Karpas-422 (cell line): ENCODE measurements around the gene SLC25A27. TPM values are rescaled to one million over a fixed set of nuclear protein-coding genes. Genes with fewer than 3 reads are reported as not detected.

Experiments used
- DNase-seq: peaks from one replicate; pipeline ENCODE4 v3.0.0-alpha.2; 2015
- H2AFZ ChIP-seq: fragments of 200-600 bp; sonication (generic); 2 replicates; pipeline ENCODE4 v1.6.1; 2014; ENCODE audit warnings: antibody characterized with exemption, low read length, mixed read lengths
- H3K27ac ChIP-seq: fragments of 200-600 bp; sonication (generic); 2 replicates; pipeline ENCODE4 v1.5.1; 2014; ENCODE audit warnings: mild to moderate bottlenecking, low read length, moderate library complexity
- H3K27me3 ChIP-seq: fragments of 200-600 bp; sonication (generic); 2 replicates; pipeline ENCODE4 v1.6.1; 2014; ENCODE audit warnings: low read length, mixed read lengths
- H3K36me3 ChIP-seq: fragments of 200-600 bp; sonication (generic); 2 replicates; pipeline ENCODE4 v1.6.1; 2014; ENCODE audit warnings: low read length, mixed read lengths; ENCODE audit not compliant: insufficient read depth
- H3K4me1 ChIP-seq: fragments of 200-600 bp; sonication (generic); 2 replicates; pipeline ENCODE4 v1.6.1; 2014; ENCODE audit warnings: mild to moderate bottlenecking, low read length, mixed read lengths
- H3K4me2 ChIP-seq: fragments of 200-600 bp; sonication (generic); 2 replicates; pipeline ENCODE4 v1.6.1; 2014; ENCODE audit warnings: low read length, low read depth, mild to moderate bottlenecking; ENCODE audit not compliant: poor library complexity, severe bottlenecking
- H3K4me3 ChIP-seq: fragments of 200-600 bp; sonication (generic); 2 replicates; pipeline ENCODE4 v1.5.1; 2014; ENCODE audit warnings: mild to moderate bottlenecking, antibody characterized with exemption, low read length, mixed read lengths
- H3K79me2 ChIP-seq: fragments of 200-600 bp; sonication (generic); 2 replicates; pipeline ENCODE4 v1.6.1; 2014; ENCODE audit warnings: mild to moderate bottlenecking, low read length, mixed read lengths
- H3K9ac ChIP-seq: fragments of 200-600 bp; sonication (generic); 2 replicates; pipeline ENCODE4 v1.6.0; 2014; ENCODE audit warnings: low read length
- H3K9me2 ChIP-seq: fragments of 200-600 bp; sonication (generic), shearing (Covaris generic); replicated peaks from 2 replicates; pipeline ENCODE4 v1.6.0; 2014; ENCODE audit warnings: mild to moderate bottlenecking, low read length, moderate library complexity; ENCODE audit not compliant: insufficient read depth
- H3K9me3 ChIP-seq: fragments of 300-700, 200-600 bp; sonication (generic); 2 replicates; pipeline ENCODE4 v1.6.1; 2014; ENCODE audit warnings: low read length, mixed read lengths
- H4K20me1 ChIP-seq: fragments of 200-600 bp; sonication (generic); 2 replicates; pipeline ENCODE4 v1.6.1; 2014; ENCODE audit warnings: mild to moderate bottlenecking, antibody characterized with exemption, low read length, low read depth; ENCODE audit not compliant: insufficient read depth
- total RNA-seq: library from RNA; depleted of rRNA; stranded (reverse); fragments of >200 nt; shearing (Covaris generic); gene quantifications from 2 replicates; pipeline ENCODE4 v1.2.3, GENCODE V29; 2014; ENCODE audit warnings: low replicate concordance

The SLC25A27 gene
- total RNA-seq, 1 experiment from 2014 or later, result 167 TPM

- Histone ChIP-seq H3K4me3 (0 out of 2 replicates have a peak overlapping the region, but pooled peaks have one; percentile 32), H3K4me2 (peak overlapping the region; percentile 77), H3K27me3 (no peaks in the 10 kb centered on the region), H3K9me3 (no peaks in the 10 kb centered on the region), H3K36me3 (peaks cover 9% of the 10 kb centered on the region; the same call in 1 of the 2 replicates), H3K9ac (peak overlapping the region; percentile 48), H3K9me2 (no peaks in the 10 kb centered on the region), H2AFZ (peak overlapping the region; percentile 15), H3K27ac (peak overlapping the region; percentile 95), H3K79me2 (no peaks in the 10 kb centered on the region), H4K20me1 (no peaks in the 10 kb centered on the region), H3K4me1 (peaks cover 60% of the 10 kb centered on the region)
- DNase-seq, result peak; percentile 68
Measured at GRCh38 chr6:46626976-46627375, 25.8 kb upstream of the SLC25A27 start.

- Histone ChIP-seq H3K9me3 (no peaks in the 10 kb centered on the region), H3K4me3 (no peak overlapping the region), H3K4me2 (no peak overlapping the region), H3K4me1 (peaks cover 63% of the 10 kb centered on the region), H3K9ac (no peak overlapping the region), H3K9me2 (no peaks in the 10 kb centered on the region), H4K20me1 (no peaks in the 10 kb centered on the region), H2AFZ (no peak overlapping the region), H3K79me2 (no peaks in the 10 kb centered on the region), H3K27ac (peak overlapping the region; percentile 95), H3K36me3 (peaks cover 3% of the 10 kb centered on the region; the same call in 1 of the 2 replicates), H3K27me3 (no peaks in the 10 kb centered on the region)
- no peak for DNase-seq
Measured at GRCh38 chr6:46628498-46628897, 24.3 kb upstream of the SLC25A27 start.

DNA sequence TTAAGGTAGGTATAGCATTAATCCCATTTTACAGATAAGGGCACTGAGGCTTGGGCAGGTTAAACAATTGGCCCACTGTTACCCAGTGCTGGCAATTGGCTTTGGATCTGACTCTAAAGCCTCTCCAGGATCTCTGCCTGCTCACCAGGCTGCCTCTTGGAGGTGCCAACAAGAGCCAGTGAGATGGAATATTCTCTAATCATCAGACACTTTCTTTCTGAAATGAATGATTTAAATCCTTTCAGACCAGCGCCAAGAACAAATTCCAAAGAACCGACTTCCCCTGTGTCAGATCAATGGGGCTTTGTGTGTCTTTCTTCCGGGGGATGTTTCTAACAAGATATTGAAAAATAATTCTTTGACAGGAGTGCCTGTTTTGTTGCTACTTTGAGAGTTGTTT lies 23.8 kb upstream of the SLC25A27 start:
- no peaks in the 10 kb centered on the region for H3K9me3 ChIP-seq
- no peaks in the 10 kb centered on the region for H3K27me3 ChIP-seq
- no peaks in the 10 kb centered on the region for H3K79me2 ChIP-seq
- no peaks in the 10 kb centered on the region for H3K9me2 ChIP-seq
- H3K9ac ChIP-seq, result no peak overlapping the region
- no peak overlapping the region for H3K4me3 ChIP-seq
- H3K27ac ChIP-seq, result peak overlapping the region; percentile 95
- H3K36me3 ChIP-seq, result no peaks in the 10 kb centered on the region; the same call in 1 of the 2 replicates
- H4K20me1 ChIP-seq, result no peaks in the 10 kb centered on the region
- no peak for DNase-seq
- no peak overlapping the region for H3K4me2 ChIP-seq
- H2AFZ ChIP-seq, result no peak overlapping the region
- peaks cover 65% of the 10 kb centered on the region for H3K4me1 ChIP-seq

- Histone ChIP-seq H3K9ac (no peak overlapping the region), H3K27ac (peak overlapping the region; percentile 95), H3K36me3 (no peaks in the 10 kb centered on the region), H3K4me1 (peaks cover 70% of the 10 kb centered on the region), H3K9me2 (no peaks in the 10 kb centered on the region), H3K4me2 (no peak overlapping the region), H3K27me3 (no peaks in the 10 kb centered on the region), H2AFZ (no peak overlapping the region), H3K9me3 (no peaks in the 10 kb centered on the region), H3K4me3 (no peak overlapping the region), H3K79me2 (no peaks in the 10 kb centered on the region), H4K20me1 (no peaks in the 10 kb centered on the region)
- DNase-seq, result no peak
Measured at GRCh38 chr6:46629691-46630090, 23.1 kb upstream of the SLC25A27 start.

- H3K4me3 ChIP-seq, result no peak overlapping the region
Measured at GRCh38 chr6:46632053-46632452, 20.7 kb upstream of the SLC25A27 start.

GRCh38 chr6:46635462-46635861 lies 17.3 kb upstream of the SLC25A27 start:
- Histone ChIP-seq H3K4me1 (peaks cover 81% of the 10 kb centered on the region), H3K9me3 (no peaks in the 10 kb centered on the region), H3K4me3 (no peak overlapping the region), H3K36me3 (no peaks in the 10 kb centered on the region; the same call in 1 of the 2 replicates), H3K9me2 (no peaks in the 10 kb centered on the region), H2AFZ (no peak overlapping the region), H4K20me1 (no peaks in the 10 kb centered on the region), H3K79me2 (no peaks in the 10 kb centered on the region), H3K4me2 (peak overlapping the region; percentile 74), H3K9ac (peak overlapping the region; percentile 26), H3K27ac (peak overlapping the region; percentile 98), H3K27me3 (no peaks in the 10 kb centered on the region)
- DNase-seq, result peak; percentile 81

More at GRCh38 chr6:46632053-46632452, 20.7 kb upstream of the SLC25A27 start:
- no peak for DNase-seq
- Histone ChIP-seq H3K9me3 (no peaks in the 10 kb centered on the region), H3K9me2 (no peaks in the 10 kb centered on the region), H3K36me3 (no peaks in the 10 kb centered on the region; the same call in 1 of the 2 replicates), H3K27ac (peak overlapping the region; percentile 68), H3K79me2 (no peaks in the 10 kb centered on the region), H3K4me1 (peaks cover 73% of the 10 kb centered on the region), H4K20me1 (no peaks in the 10 kb centered on the region), H3K4me2 (no peak overlapping the region), H2AFZ (0 out of 2 replicates have a peak overlapping the region, but pooled peaks have one; percentile 10), H3K9ac (no peak overlapping the region), H3K27me3 (no peaks in the 10 kb centered on the region)

DNA sequence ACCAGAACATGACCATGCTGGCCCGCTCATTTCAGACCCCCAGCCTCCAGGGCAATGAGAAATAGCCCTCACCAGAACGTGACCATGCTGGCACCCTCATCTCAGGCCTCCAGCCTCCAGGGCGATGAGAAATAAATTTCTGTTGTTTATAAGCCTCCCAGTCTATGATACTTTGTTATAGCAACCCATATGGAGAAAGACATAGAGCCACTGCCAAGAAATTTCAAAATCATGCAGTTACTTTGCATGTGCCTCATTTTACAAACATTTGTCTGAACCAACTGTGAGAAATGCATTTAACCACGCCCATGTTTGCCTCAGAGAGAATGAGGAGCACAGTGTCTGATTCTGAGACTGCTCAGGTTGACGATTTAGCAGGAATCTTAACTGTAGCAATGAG lies 15.6 kb upstream of the SLC25A27 start:
- Histone ChIP-seq H3K4me1 (peaks cover 87% of the 10 kb centered on the region), H3K27me3 (no peaks in the 10 kb centered on the region), H3K4me3 (peak overlapping the region; percentile 52), H3K9me3 (no peaks in the 10 kb centered on the region), H3K4me2 (peak overlapping the region; percentile 74), H3K36me3 (no peaks in the 10 kb centered on the region; the same call in 1 of the 2 replicates), H3K27ac (peak overlapping the region; percentile 98), H3K9me2 (no peaks in the 10 kb centered on the region), H3K79me2 (no peaks in the 10 kb centered on the region), H2AFZ (no peak overlapping the region), H3K9ac (peak overlapping the region; percentile 69), H4K20me1 (no peaks in the 10 kb centered on the region)
- DNase-seq, result peak; percentile 89

DNA sequence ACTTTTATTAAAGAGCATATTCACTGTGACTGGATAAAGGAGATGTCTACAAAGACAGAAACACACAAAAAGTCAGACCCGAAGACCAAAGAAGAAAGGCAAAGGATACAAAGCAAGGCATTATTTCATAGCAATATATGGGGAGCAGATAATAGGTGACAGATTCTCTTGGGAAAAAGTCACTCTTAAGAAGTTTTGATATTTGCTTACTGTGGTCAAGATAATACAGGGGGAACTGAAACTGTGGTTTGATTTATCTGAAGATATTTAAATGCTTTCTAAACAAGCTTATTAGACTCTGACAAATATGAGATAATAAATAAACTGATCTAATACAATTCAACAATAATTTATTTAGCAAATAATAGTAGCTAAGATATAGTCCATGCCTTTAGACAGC lies 14.8 kb upstream of the SLC25A27 start:
- peak overlapping the region; percentile 52 for H3K4me3 ChIP-seq
- peak overlapping the region; percentile 98 for H3K27ac ChIP-seq

More for the DNA sequence above, 14.8 kb upstream of the SLC25A27 start:
- Histone ChIP-seq H3K9ac (peak overlapping the region; percentile 69), H3K4me1 (peaks cover 85% of the 10 kb centered on the region), H3K9me2 (no peaks in the 10 kb centered on the region), H3K79me2 (no peaks in the 10 kb centered on the region), H4K20me1 (no peaks in the 10 kb centered on the region), H3K4me2 (peak overlapping the region; percentile 74), H2AFZ (no peak overlapping the region), H3K36me3 (no peaks in the 10 kb centered on the region; the same call in 1 of the 2 replicates), H3K9me3 (no peaks in the 10 kb centered on the region), H3K27me3 (no peaks in the 10 kb centered on the region)
- peak; percentile 84 for DNase-seq
